Esophagus muscularis mucosa (tissue), 4 donors: Measurements from ENCODE around the gene NPAS4.

Experiments used
- CTCF ChIP-seq, 3 experiments: fragments of 200-600 bp in 2 of 3; fragments of 450-650 bp in 1 of 3; sonication (generic) in 2 of 3; IDR thresholded peaks; one replicate each; pipeline ENCODE4 v1.5.1; 2017 to 2019; ENCODE audit warnings: antibody characterized with exemption in 3 of 3, mild to moderate bottlenecking in 2 of 3, moderate library complexity in 1 of 3
- EP300 ChIP-seq: sonication (generic); formaldehyde crosslinking; IDR thresholded peaks from one replicate; pipeline ENCODE4 v1.6.1; 2017; ENCODE audit warnings: antibody characterized with exemption
- POLR2A ChIP-seq: fragments of 450-650 bp; IDR thresholded peaks from one replicate; pipeline ENCODE4 v1.6.1; 2017; ENCODE audit warnings: antibody characterized with exemption, moderate library complexity, mild to moderate bottlenecking, low read depth
- POLR2AphosphoS5 ChIP-seq, 2 donors: sonication (generic); formaldehyde crosslinking; IDR thresholded peaks; one replicate each; pipeline ENCODE4 v1.6.1; 2017; ENCODE audit warnings: antibody characterized with exemption in 2 of 2

DNA sequence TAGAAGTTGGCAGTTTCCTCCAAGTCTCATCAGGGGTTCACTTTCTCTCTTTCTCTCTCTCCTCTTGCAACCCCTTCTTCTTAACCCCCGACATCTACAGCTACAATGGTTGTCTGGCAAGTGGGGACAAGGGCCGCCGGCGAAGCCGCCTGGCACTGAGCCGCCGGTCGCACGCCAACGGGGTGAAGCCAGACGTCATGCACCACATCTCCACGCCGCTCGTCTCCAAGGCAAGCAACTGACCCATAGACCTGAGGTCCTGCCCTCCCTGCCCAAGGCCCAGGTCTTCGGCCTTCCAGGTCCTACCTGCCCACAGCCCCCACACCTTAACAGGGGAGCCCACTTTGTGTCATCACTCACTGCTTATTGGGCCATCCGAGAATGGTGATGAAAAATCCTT lies 50.3 kb downstream of the NPAS4 start:
- TF ChIP-seq CTCF (IDR thresholded peaks at IDR 0.05) = no peak
- TF ChIP-seq EP300 = no peak
- TF ChIP-seq POLR2AphosphoS5 (IDR thresholded peaks at IDR 0.05) = no peak
- TF ChIP-seq POLR2A = no peak
